K562 (cell line): Measurements from ENCODE around the gene MLLT6. TPM values are rescaled to one million over a fixed set of nuclear protein-coding genes. Genes with fewer than 3 reads are reported as not detected.
A peak's percentile ranks its signal among the peaks of the same experiment; 100 is the strongest.

ENCODE experiments used
- BRD9 ChIP-seq: fragments of 450-650 bp; IDR thresholded peaks from 2 replicates; pipeline ENCODE4 v1.6.1; 2018; ENCODE audit warnings: low read depth; ENCODE audit not compliant: partially characterized antibody
- COPS2 ChIP-seq: fragments of 450-650 bp; conservative IDR thresholded peaks from 2 replicates; pipeline ENCODE4 v1.6.1; 2016; ENCODE audit warnings: mild to moderate bottlenecking, moderate library complexity
- FOSL1 ChIP-seq: fragments of 200-800 bp; sonication (Bioruptor generic); conservative IDR thresholded peaks from 2 replicates; pipeline ENCODE4 v1.6.1; 2016; ENCODE audit warnings: missing genetic modification characterization, missing compliant biosample characterization
- L3MBTL2 ChIP-seq: fragments of 450-650 bp; IDR thresholded peaks from 2 replicates; pipeline ENCODE4 v1.6.1; 2016; ENCODE audit warnings: mild to moderate bottlenecking, moderate library complexity
- MLX ChIP-seq, 2 experiments: fragments of 450-650 bp in 1 of 2; sonication (generic) in 1 of 2; formaldehyde crosslinking; conservative IDR thresholded peaks; 2 replicates each; pipeline versions ENCODE4 v1.4.0 to v1.8.1; 2020 to 2022; ENCODE audit warnings: mild to moderate bottlenecking in 1 of 2, missing genetic modification reagents in 1 of 2
- SMAD1 ChIP-seq: fragments of 150-350 bp; IDR thresholded peaks from 2 replicates; pipeline ENCODE4 v1.6.1; 2014; ENCODE audit warnings: low read length, low read depth; ENCODE audit not compliant: partially characterized antibody
- ZNF253 ChIP-seq: fragments of 250-450 bp; sonication (Bioruptor Pico); conservative IDR thresholded peaks from 2 replicates; pipeline ENCODE4 v1.6.1; 2021; ENCODE audit warnings: mild to moderate bottlenecking
- ZZZ3 ChIP-seq: fragments of 450-650 bp; IDR thresholded peaks from 2 replicates; pipeline ENCODE4 v1.6.1; 2016; ENCODE audit warnings: antibody characterized with exemption, mild to moderate bottlenecking, moderate library complexity
- microRNA-seq: library from miRNA; unstranded; fragments of <30 nt; microRNA quantifications from one replicate; pipeline ENCODE4, GENCODE V29; 2018; ENCODE audit warnings: borderline microRNAs expressed
- polyA plus RNA-seq, 8 experiments: library from polyadenylated mRNA; depleted of rRNA in 4 of 8; stranded (reverse) in 5 of 8; unstranded in 3 of 8; fragments of >200 nt; fragmentation: Nextera tagmentation in 2 of 8; fragmentation: Illumina TruSeq in 1 of 8; extraction: Ambion mirVana in 2 of 8; extraction: Trizol in 1 of 8; gene quantifications; 2 replicates each; pipeline versions ENCODE4 v1.2.1 to v1.2.3, GENCODE V29; 2011 to 2014; ENCODE audit warnings: inconsistent platforms in 1 of 8, missing spikeins in 1 of 8
- small RNA-seq: library from RNA; depleted of rRNA; stranded (forward); fragments of <200 nt; gene quantifications from one replicate; pipeline ENCODE3, GENCODE V24; 2014
- total RNA-seq, 7 experiments: library from RNA; depleted of rRNA in 6 of 7; stranded (reverse); fragments of >200 nt in 6 of 7; fragmentation: Illumina TruSeq in 2 of 7; extraction: Trizol in 2 of 7; gene quantifications; 2 replicates each; pipeline versions ENCODE4 v1.2.1 to v1.2.3, GENCODE V29; 2011 to 2021; ENCODE audit warnings: low replicate concordance in 1 of 7

Gene MLLT6
- total and polyA plus RNA-seq, 9 of the 15 experiments (the other 6 are each of a cell fraction or from before 2014, with no cell fraction given), result 3.1 to 71.7 (median 30.0) TPM

- TF ChIP-seq MLX (CRISPR knock-in tag; conservative IDR thresholded peaks at IDR 0.05) (no peak), L3MBTL2 (no peak), BRD9 (no peak), FOSL1 (tag) (no peak), ZZZ3 (no peak), COPS2 (no peak), ZNF253 (CRISPR knock-in tag) (no peak), SMAD1 (no peak)
- TF ChIP-seq, all 486 proteins: peak for 0
These were observed 72.7 kb downstream of the MLLT6 start (continued) for GRCh38 chr17:38777641-38778250.

Small RNA genes within 50 kb of the gene (microRNA-seq; reads per million reads assigned to microRNA genes)
- gene MIR4726, result not detected
- gene MIR4734, result not detected

Small RNA genes within 50 kb of the gene (small RNA-seq; reads per million reads assigned to genes)
- gene MIR4726 (not detected), gene MIR4734 (0.11 reads per million), gene RNA5SP440 (43.2 reads per million, percentile 98 among the genes with 10 or more reads in this experiment), gene RNU6-866P (not detected)

Other genes with a start within 250 kb of the MLLT6 start
Only the 7 nearest of the 9 such genes appear.
- gene SRCIN1, start 99.3 kb upstream of the MLLT6 start, total RNA-seq (2014; rRNA removed), result 0.04 TPM in 1 of 2 replicates, not detected in the other
- not detected in 2 replicates for gene SRCIN1, start 99.3 kb upstream of the MLLT6 start, total RNA-seq (2014; rRNA removed; fragmentation: Illumina TruSeq; extraction: Trizol)
- gene SRCIN1, start 99.3 kb upstream of the MLLT6 start, total RNA-seq (2015; rRNA removed; fragmentation: Illumina TruSeq; extraction: Trizol), result not detected in 2 replicates
- 0.33 and 0.40 TPM in 2 replicates for gene SRCIN1, start 99.3 kb upstream of the MLLT6 start, total RNA-seq (2021)
- 0.04 and 0.13 TPM in 2 replicates for gene SRCIN1, start 99.3 kb upstream of the MLLT6 start, polyA plus RNA-seq (2011; rRNA removed)
- 0.09 and 0.15 TPM in 2 replicates for gene SRCIN1, start 99.3 kb upstream of the MLLT6 start, polyA plus RNA-seq (2014; fragmentation: Illumina TruSeq; extraction: Trizol)
- not detected for gene SRCIN1, start 99.3 kb upstream of the MLLT6 start, polyA plus RNA-seq (2014; fragmentation: Nextera tagmentation; extraction: Ambion mirVana)
- not detected in 2 replicates for gene SRCIN1, start 99.3 kb upstream of the MLLT6 start, polyA plus RNA-seq (2014; rRNA removed)
- gene EPOP, start 30.3 kb upstream of the MLLT6 start, total RNA-seq (2014; rRNA removed), result 5.9 and 7.3 TPM in 2 replicates
- gene EPOP, start 30.3 kb upstream of the MLLT6 start, total RNA-seq (2014; rRNA removed; fragmentation: Illumina TruSeq; extraction: Trizol), result 4.3 and 4.6 TPM in 2 replicates
- gene EPOP, start 30.3 kb upstream of the MLLT6 start, total RNA-seq (2015; rRNA removed; fragmentation: Illumina TruSeq; extraction: Trizol), result 3.7 and 3.8 TPM in 2 replicates
- 9.4 and 10.6 TPM in 2 replicates for gene EPOP, start 30.3 kb upstream of the MLLT6 start, total RNA-seq (2021)
- 1.3 and 3.0 TPM in 2 replicates for gene EPOP, start 30.3 kb upstream of the MLLT6 start, polyA plus RNA-seq (2011; rRNA removed)
- 4.3 and 4.7 TPM in 2 replicates for gene EPOP, start 30.3 kb upstream of the MLLT6 start, polyA plus RNA-seq (2014; fragmentation: Illumina TruSeq; extraction: Trizol)
- under 1 TPM; 0.41 to 0.62 TPM for gene EPOP, start 30.3 kb upstream of the MLLT6 start, polyA plus RNA-seq (2014; fragmentation: Nextera tagmentation; extraction: Ambion mirVana)
- gene EPOP, start 30.3 kb upstream of the MLLT6 start, polyA plus RNA-seq (2014; rRNA removed), result 5.0 and 5.2 TPM in 2 replicates
- 21.7 and 29.6 TPM in 2 replicates for gene CISD3, start 25.1 kb downstream of the MLLT6 start, total RNA-seq (2014; rRNA removed)
- 7.2 and 11.7 TPM in 2 replicates for gene CISD3, start 25.1 kb downstream of the MLLT6 start, total RNA-seq (2014; rRNA removed; fragmentation: Illumina TruSeq; extraction: Trizol)
- gene CISD3, start 25.1 kb downstream of the MLLT6 start, total RNA-seq (2015; rRNA removed; fragmentation: Illumina TruSeq; extraction: Trizol), result 15.6 and 15.7 TPM in 2 replicates
- gene CISD3, start 25.1 kb downstream of the MLLT6 start, total RNA-seq (2021), result 60.7 and 78.7 TPM in 2 replicates
- gene CISD3, start 25.1 kb downstream of the MLLT6 start, polyA plus RNA-seq (2011; rRNA removed), result 13.0 and 20.5 TPM in 2 replicates
- 15.0 and 29.4 TPM in 2 replicates for gene CISD3, start 25.1 kb downstream of the MLLT6 start, polyA plus RNA-seq (2014; fragmentation: Illumina TruSeq; extraction: Trizol)
- gene CISD3, start 25.1 kb downstream of the MLLT6 start, polyA plus RNA-seq (2014; fragmentation: Nextera tagmentation; extraction: Ambion mirVana), result 10 to 100 TPM in 1 of 2 experiments, 1 to 10 TPM in 1; 5.0 to 10.7 TPM
- gene CISD3, start 25.1 kb downstream of the MLLT6 start, polyA plus RNA-seq (2014; rRNA removed), result 38.9 and 57.5 TPM in 2 replicates
- 6.6 and 8.3 TPM in 2 replicates for gene PCGF2, start 43.1 kb downstream of the MLLT6 start, total RNA-seq (2014; rRNA removed)
- 3.0 and 3.7 TPM in 2 replicates for gene PCGF2, start 43.1 kb downstream of the MLLT6 start, total RNA-seq (2014; rRNA removed; fragmentation: Illumina TruSeq; extraction: Trizol)
- 4.0 and 5.1 TPM in 2 replicates for gene PCGF2, start 43.1 kb downstream of the MLLT6 start, total RNA-seq (2015; rRNA removed; fragmentation: Illumina TruSeq; extraction: Trizol)
- 33.4 and 33.7 TPM in 2 replicates for gene PCGF2, start 43.1 kb downstream of the MLLT6 start, total RNA-seq (2021)
- gene PCGF2, start 43.1 kb downstream of the MLLT6 start, polyA plus RNA-seq (2011; rRNA removed), result 5.9 and 7.0 TPM in 2 replicates
- gene PCGF2, start 43.1 kb downstream of the MLLT6 start, polyA plus RNA-seq (2014; fragmentation: Illumina TruSeq; extraction: Trizol), result 14.0 and 17.8 TPM in 2 replicates
- gene PCGF2, start 43.1 kb downstream of the MLLT6 start, polyA plus RNA-seq (2014; fragmentation: Nextera tagmentation; extraction: Ambion mirVana), result 1 to 10 TPM; 1.3 to 1.4 TPM
- 17.1 and 20.3 TPM in 2 replicates for gene PCGF2, start 43.1 kb downstream of the MLLT6 start, polyA plus RNA-seq (2014; rRNA removed)
- 509 and 525 TPM in 2 replicates for gene PSMB3, start 47.5 kb downstream of the MLLT6 start, total RNA-seq (2014; rRNA removed)
- 498 and 574 TPM in 2 replicates for gene PSMB3, start 47.5 kb downstream of the MLLT6 start, total RNA-seq (2014; rRNA removed; fragmentation: Illumina TruSeq; extraction: Trizol)
- gene PSMB3, start 47.5 kb downstream of the MLLT6 start, total RNA-seq (2015; rRNA removed; fragmentation: Illumina TruSeq; extraction: Trizol), result 469 and 476 TPM in 2 replicates
- gene PSMB3, start 47.5 kb downstream of the MLLT6 start, total RNA-seq (2021), result 460 and 522 TPM in 2 replicates
- 331 and 538 TPM in 2 replicates for gene PSMB3, start 47.5 kb downstream of the MLLT6 start, polyA plus RNA-seq (2011; rRNA removed)
- gene PSMB3, start 47.5 kb downstream of the MLLT6 start, polyA plus RNA-seq (2014; fragmentation: Illumina TruSeq; extraction: Trizol), result 538 and 584 TPM in 2 replicates
- gene PSMB3, start 47.5 kb downstream of the MLLT6 start, polyA plus RNA-seq (2014; fragmentation: Nextera tagmentation; extraction: Ambion mirVana), result 1,000 to 10,000 TPM; 2,413 to 2,775 TPM
- 729 and 824 TPM in 2 replicates for gene PSMB3, start 47.5 kb downstream of the MLLT6 start, polyA plus RNA-seq (2014; rRNA removed)
- gene PIP4K2B, start 94.3 kb downstream of the MLLT6 start, total RNA-seq (2014; rRNA removed), result 14.4 and 18.1 TPM in 2 replicates
- gene PIP4K2B, start 94.3 kb downstream of the MLLT6 start, total RNA-seq (2014; rRNA removed; fragmentation: Illumina TruSeq; extraction: Trizol), result 24.0 and 24.1 TPM in 2 replicates
- 27.9 and 29.3 TPM in 2 replicates for gene PIP4K2B, start 94.3 kb downstream of the MLLT6 start, total RNA-seq (2015; rRNA removed; fragmentation: Illumina TruSeq; extraction: Trizol)
- 25.8 and 29.9 TPM in 2 replicates for gene PIP4K2B, start 94.3 kb downstream of the MLLT6 start, total RNA-seq (2021)
- gene PIP4K2B, start 94.3 kb downstream of the MLLT6 start, polyA plus RNA-seq (2011; rRNA removed), result 16.6 and 23.0 TPM in 2 replicates
- gene PIP4K2B, start 94.3 kb downstream of the MLLT6 start, polyA plus RNA-seq (2014; fragmentation: Illumina TruSeq; extraction: Trizol), result 25.5 and 29.6 TPM in 2 replicates
- 1 to 10 TPM; 3.7 to 5.7 TPM for gene PIP4K2B, start 94.3 kb downstream of the MLLT6 start, polyA plus RNA-seq (2014; fragmentation: Nextera tagmentation; extraction: Ambion mirVana)
- gene PIP4K2B, start 94.3 kb downstream of the MLLT6 start, polyA plus RNA-seq (2014; rRNA removed), result 17.9 and 27.2 TPM in 2 replicates
- 16.8 and 18.6 TPM in 2 replicates for gene CWC25, start 120.0 kb downstream of the MLLT6 start, total RNA-seq (2014; rRNA removed)
- gene CWC25, start 120.0 kb downstream of the MLLT6 start, total RNA-seq (2014; rRNA removed; fragmentation: Illumina TruSeq; extraction: Trizol), result 19.0 and 19.2 TPM in 2 replicates
- gene CWC25, start 120.0 kb downstream of the MLLT6 start, total RNA-seq (2015; rRNA removed; fragmentation: Illumina TruSeq; extraction: Trizol), result 21.0 and 24.1 TPM in 2 replicates
- 16.5 and 17.4 TPM in 2 replicates for gene CWC25, start 120.0 kb downstream of the MLLT6 start, total RNA-seq (2021)
- 14.1 and 23.0 TPM in 2 replicates for gene CWC25, start 120.0 kb downstream of the MLLT6 start, polyA plus RNA-seq (2011; rRNA removed)
- 22.9 and 27.4 TPM in 2 replicates for gene CWC25, start 120.0 kb downstream of the MLLT6 start, polyA plus RNA-seq (2014; fragmentation: Illumina TruSeq; extraction: Trizol)
- gene CWC25, start 120.0 kb downstream of the MLLT6 start, polyA plus RNA-seq (2014; fragmentation: Nextera tagmentation; extraction: Ambion mirVana), result 10 to 100 TPM; 24.4 to 26.3 TPM
- 20.7 and 21.9 TPM in 2 replicates for gene CWC25, start 120.0 kb downstream of the MLLT6 start, polyA plus RNA-seq (2014; rRNA removed)